OCI-LY1 (cell line): Measurements from ENCODE around the gene ANKH.

Experiments
- CTCF ChIP-seq: fragments of 200-600 bp; sonication (generic), shearing (Covaris generic); IDR thresholded peaks from 2 replicates; pipeline ENCODE4 v1.5.1; 2017; ENCODE audit warnings: mild to moderate bottlenecking, antibody characterized with exemption, low read length, moderate library complexity, mixed read lengths
- EZH2 ChIP-seq: fragments of 200-600 bp; sonication (generic), shearing (Covaris generic); IDR thresholded peaks from 2 replicates; pipeline ENCODE4 v1.8.0; 2017; ENCODE audit warnings: borderline replicate concordance, mixed run types, mild to moderate bottlenecking, antibody characterized with exemption, low read length, moderate library complexity, mixed read lengths

GRCh38 chr5:14675865-14676300 is 195.7 kb downstream of the ANKH start:
- TF ChIP-seq CTCF = no peak
- TF ChIP-seq EZH2 = no peak
